ENCODE results near the gene B4GALT5.

- no peak for TF ChIP-seq EZH2 (IDR thresholded peaks at IDR 0.05)
- TF ChIP-seq FOXP2 (optimal IDR thresholded peaks at IDR 0.05; ENCODE audit: control extremely low read depth, extremely low read length, insufficient read depth): no peak
These were observed 126.5 kb downstream of the B4GALT5 start for GRCh38 chr20:49587111-49587570.
